ENCODE measurements around the gene TSPAN10.

TSPAN10 gene

DNA sequence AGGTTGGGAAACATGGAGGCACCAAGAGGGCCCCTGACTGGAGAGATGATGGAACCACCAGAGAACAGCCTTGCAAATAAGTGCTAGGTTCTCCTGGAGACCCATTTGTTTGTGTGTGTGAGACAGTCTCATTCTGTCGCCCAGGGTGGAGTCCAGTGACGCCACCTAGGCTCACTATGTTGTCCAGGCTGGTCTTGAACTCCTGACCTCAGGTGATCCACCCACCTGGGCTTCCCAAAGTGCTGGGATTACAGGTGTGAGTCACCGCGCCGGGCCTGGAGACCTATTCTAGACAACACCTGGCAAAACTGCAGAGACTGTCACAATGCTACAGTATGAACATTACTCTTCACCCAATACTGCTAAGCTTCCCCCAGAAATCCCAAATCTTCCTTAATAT is 1.6 kb upstream of the TSPAN10 start:
- TF ChIP-seq, protein P1, sequence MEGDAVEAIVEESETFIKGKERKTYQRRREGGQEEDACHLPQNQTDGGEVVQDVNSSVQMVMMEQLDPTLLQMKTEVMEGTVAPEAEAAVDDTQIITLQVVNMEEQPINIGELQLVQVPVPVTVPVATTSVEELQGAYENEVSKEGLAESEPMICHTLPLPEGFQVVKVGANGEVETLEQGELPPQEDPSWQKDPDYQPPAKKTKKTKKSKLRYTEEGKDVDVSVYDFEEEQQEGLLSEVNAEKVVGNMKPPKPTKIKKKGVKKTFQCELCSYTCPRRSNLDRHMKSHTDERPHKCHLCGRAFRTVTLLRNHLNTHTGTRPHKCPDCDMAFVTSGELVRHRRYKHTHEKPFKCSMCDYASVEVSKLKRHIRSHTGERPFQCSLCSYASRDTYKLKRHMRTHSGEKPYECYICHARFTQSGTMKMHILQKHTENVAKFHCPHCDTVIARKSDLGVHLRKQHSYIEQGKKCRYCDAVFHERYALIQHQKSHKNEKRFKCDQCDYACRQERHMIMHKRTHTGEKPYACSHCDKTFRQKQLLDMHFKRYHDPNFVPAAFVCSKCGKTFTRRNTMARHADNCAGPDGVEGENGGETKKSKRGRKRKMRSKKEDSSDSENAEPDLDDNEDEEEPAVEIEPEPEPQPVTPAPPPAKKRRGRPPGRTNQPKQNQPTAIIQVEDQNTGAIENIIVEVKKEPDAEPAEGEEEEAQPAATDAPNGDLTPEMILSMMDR (conservative IDR thresholded peaks at IDR 0.05; ENCODE audit: control insufficient read depth, insufficient read depth, low read depth, low read length) = no peak
- H3K4me3 ChIP-seq (ENCODE audit: control insufficient read depth, low read depth, low read length) = peak overlapping the region; percentile 91
- no peak for DNase-seq (ENCODE audit: low read depth)

DNA sequence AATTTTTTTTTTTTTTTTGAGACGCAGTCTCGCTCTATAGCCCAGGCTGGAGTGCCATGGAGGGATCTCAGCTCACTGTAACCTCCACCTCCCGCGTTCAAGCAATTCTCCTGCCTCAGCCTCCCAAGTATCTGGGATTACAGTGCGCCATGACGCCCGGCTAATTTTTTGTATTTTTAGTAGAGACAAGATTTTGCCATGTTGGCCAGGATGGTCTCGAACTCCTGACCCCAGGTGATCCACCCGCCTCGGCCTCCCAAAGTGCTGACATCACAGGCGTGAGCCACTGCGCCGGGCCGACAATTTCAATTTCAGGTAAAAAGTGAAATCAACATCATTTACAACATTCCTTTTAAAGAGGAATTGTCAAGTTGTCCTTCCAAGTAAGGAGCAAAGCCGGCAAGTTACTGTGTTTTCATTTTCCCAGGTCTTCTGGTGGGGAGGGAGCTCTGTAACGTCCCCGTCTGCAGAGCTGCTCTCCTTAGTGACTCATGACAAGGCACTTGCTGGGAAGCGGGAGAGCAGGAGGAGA is 957 bp upstream of the TSPAN10 start:
- H3K4me3 ChIP-seq (ENCODE audit: control insufficient read depth, low read depth, low read length) = peak overlapping the region; percentile 91
- peak; percentile 63 for DNase-seq (ENCODE audit: low read depth)
- TF ChIP-seq, protein P1 (conservative IDR thresholded peaks at IDR 0.05; ENCODE audit: control insufficient read depth, insufficient read depth, low read depth, low read length) = no peak

DNA sequence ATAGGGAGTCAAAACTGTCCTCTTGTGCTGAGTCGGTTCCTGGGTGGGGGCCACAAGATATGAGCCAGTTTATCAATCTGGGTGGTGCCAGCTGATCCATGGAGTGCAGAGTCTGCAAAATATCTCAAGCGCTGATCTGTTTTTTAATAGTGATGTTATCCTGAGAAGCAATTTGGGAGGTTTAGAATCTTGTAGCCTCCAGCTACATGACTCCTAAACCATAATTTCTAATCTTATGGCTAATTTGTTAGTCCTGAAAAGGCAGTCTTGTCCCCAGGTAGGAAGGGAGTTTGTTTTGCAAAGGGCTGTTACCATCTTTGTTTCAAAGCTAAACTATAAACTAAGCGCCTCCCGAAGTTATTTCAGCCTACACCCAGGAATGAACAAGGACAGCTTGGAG is 1.7 kb downstream of the TSPAN10 start:
- TF ChIP-seq, protein P1 (conservative IDR thresholded peaks at IDR 0.05; ENCODE audit: control insufficient read depth, insufficient read depth, low read depth, low read length) = no peak
- H3K4me3 ChIP-seq (ENCODE audit: control insufficient read depth, low read depth, low read length) = no peak overlapping the region
- no peak for DNase-seq (ENCODE audit: low read depth)

DNA sequence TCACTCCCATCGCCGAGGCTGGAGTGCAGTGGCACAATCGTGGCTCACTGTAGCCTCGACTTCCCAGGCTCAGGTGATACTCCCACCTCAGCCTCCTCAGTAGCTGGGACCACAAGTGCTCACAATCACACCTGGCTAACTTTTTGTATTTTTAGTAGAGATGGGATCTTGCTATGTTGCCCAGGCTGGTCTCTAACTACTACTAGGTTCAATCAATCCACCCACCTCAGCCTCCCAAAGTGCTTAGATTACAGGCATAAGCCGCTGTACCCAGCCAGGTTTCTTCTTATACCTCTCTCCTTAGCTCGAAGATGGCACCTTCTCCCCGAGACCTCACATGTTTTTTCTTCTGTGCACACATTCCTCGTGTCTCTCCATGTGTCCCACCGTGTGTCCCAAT is 3.0 kb downstream of the TSPAN10 start:
- no peak overlapping the region for H3K4me3 ChIP-seq (ENCODE audit: control insufficient read depth, low read depth, low read length)
- DNase-seq (ENCODE audit: low read depth) = no peak

DNA sequence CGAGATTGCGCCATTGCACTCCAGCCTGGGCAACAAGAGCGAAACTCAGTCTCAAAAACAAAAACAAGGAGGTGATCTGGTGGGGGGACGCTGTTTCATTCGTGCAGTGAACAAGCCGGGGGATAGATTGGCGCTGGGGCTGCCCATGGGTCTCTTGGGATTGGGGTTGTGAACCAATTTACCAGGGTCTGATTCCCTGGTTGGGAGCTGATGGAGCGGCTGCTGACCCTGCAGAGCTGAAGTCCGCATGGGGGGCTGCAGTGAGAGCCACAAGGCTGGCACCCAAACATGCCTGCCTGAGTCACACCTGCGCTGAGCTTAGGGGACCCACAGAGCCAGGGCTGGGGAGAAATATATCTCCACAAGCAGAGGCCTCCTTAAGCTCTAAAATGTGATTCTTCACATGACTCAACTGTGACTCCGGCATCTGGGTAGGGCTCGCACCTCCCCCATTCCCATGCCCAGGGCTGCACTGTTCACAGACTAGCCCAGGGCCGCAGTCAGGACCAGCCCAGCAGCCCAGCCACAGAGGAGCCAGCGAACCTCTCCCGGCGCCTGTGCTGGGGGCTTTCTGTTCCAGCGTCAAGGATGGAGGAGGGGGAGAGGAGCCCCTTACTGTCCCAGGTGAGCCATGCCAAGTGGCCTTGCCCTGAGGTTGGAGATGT is 5.0 kb downstream of the TSPAN10 start:
- DNase-seq (ENCODE audit: low read depth) = peak; percentile 71
- TF ChIP-seq, protein P1 (conservative IDR thresholded peaks at IDR 0.05; ENCODE audit: control insufficient read depth, insufficient read depth, low read depth, low read length) = no peak
- no peak overlapping the region for H3K4me3 ChIP-seq (ENCODE audit: control insufficient read depth, low read depth, low read length)

More for the DNA sequence above, 3.0 kb downstream of the TSPAN10 start:
- TF ChIP-seq, protein P1 (conservative IDR thresholded peaks at IDR 0.05; ENCODE audit: control insufficient read depth, insufficient read depth, low read depth, low read length) = no peak

DNA sequence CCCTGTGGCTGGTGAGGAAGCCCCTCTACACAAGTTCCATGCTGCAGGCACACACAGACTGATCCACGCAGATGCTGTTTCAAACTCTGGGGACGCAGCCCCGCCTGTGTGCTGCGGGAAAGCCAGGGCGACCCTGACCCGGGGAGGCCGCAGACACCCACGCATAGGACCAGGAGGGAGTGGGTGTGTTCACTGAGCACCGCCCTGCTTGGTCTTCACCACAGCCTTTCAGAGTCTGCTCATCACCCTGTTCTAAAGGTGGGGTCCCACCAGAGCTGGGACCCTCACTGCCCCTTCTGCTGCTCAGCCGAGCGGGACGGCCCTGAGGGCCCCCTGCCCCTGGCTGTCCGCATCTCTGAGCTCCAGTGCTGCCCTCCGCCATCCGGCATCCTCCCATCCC is 7.5 kb downstream of the TSPAN10 start:
- TF ChIP-seq, protein P1 (conservative IDR thresholded peaks at IDR 0.05; ENCODE audit: control insufficient read depth, insufficient read depth, low read depth, low read length) = no peak
- no peak for DNase-seq (ENCODE audit: low read depth)
- no peak overlapping the region for H3K4me3 ChIP-seq (ENCODE audit: control insufficient read depth, low read depth, low read length)

Data from fibroblast of mammary gland (primary cell).